Ascending aorta (tissue), 2 donors: ENCODE data around the gene SUPT3H. TPM values are rescaled to one million over a fixed set of nuclear protein-coding genes. Genes with fewer than 3 reads are reported as not detected.

ENCODE experiments used
- DNase-seq, 2 donors: peaks; one replicate each; pipeline ENCODE4 v3.0.0-alpha.2; 2019; ENCODE audit warnings: low spot score in 2 of 2
- H3K27ac ChIP-seq, 2 donors: fragments of 200-600 bp; sonication (generic); one replicate each; pipeline ENCODE4 v1.5.1; 2016 to 2017; ENCODE audit warnings: mild to moderate bottlenecking in 1 of 2
- H3K27me3 ChIP-seq: fragments of 200-600 bp; sonication (generic); one replicate; pipeline ENCODE4 v1.5.1; 2017
- H3K36me3 ChIP-seq, 2 donors: fragments of 200-600 bp; sonication (generic); one replicate each; pipeline ENCODE4 v1.5.1; 2016
- H3K4me1 ChIP-seq, 2 donors: fragments of 200-600 bp; sonication (generic); one replicate each; pipeline ENCODE4 v1.5.1; 2016 to 2017; ENCODE audit warnings: mild to moderate bottlenecking in 1 of 2
- H3K4me3 ChIP-seq, 2 donors: fragments of 200-600 bp; sonication (generic); one replicate each; pipeline ENCODE4 v1.5.1; 2016 to 2017; ENCODE audit warnings: mild to moderate bottlenecking in 1 of 2
- H3K9me3 ChIP-seq, 2 donors: fragments of 200-600 bp; sonication (generic); one replicate each; pipeline ENCODE4 v1.5.1; 2016
- intact Hi-C: fragments of 100-400 bp; cut with DNase I; formaldehyde crosslinking; loops from one replicate; pipeline ENCODE4 v1.15.1; 2023
- total RNA-seq: library from RNA; depleted of rRNA; stranded (reverse); fragments of >200 nt; gene quantifications from one replicate; pipeline ENCODE4 v1.1.0, GENCODE V29; 2016
- TF ChIP-seq, protein P1 (sequence below), 3 experiments: fragments of 200-600 bp in 2 of 3; fragments of 450-650 bp in 1 of 3; sonication (generic) in 2 of 3; IDR thresholded peaks; one replicate each; pipeline ENCODE4 v1.5.1; 2016 to 2019; ENCODE audit warnings: antibody characterized with exemption in 3 of 3, mild to moderate bottlenecking in 1 of 3, moderate library complexity in 1 of 3

The SUPT3H gene
- total RNA-seq, 1 donor from 2014 or later = not detected

DNA sequence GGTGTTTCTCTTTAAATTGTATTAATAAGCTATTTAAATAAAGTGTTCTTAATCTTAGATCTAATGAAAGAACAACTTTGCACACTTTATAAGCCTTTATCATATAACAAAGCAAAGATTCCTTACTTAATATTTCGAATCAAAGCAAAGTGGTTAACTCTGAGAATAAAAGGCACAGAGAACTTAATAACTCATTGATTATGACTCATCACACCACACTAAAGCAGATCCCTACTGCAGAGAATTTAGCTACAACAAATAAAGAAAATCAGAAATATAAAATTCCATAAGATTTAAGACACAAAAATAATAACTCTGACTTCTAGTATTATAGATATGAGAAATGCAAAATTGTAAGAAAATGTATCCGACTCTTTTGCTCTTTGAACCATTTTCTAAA lies 185.2 kb downstream of the SUPT3H start:
- Histone ChIP-seq H3K4me3 (no peak overlapping the region), H3K9me3 (no peaks in the 10 kb centered on the region), H3K4me1 (no peaks in the 10 kb centered on the region), H3K36me3 (no peaks in the 10 kb centered on the region), H3K27me3 (no peaks in the 10 kb centered on the region), H3K27ac (no peak overlapping the region)
- intact Hi-C loops = no loop called here
- TF ChIP-seq, protein P1, sequence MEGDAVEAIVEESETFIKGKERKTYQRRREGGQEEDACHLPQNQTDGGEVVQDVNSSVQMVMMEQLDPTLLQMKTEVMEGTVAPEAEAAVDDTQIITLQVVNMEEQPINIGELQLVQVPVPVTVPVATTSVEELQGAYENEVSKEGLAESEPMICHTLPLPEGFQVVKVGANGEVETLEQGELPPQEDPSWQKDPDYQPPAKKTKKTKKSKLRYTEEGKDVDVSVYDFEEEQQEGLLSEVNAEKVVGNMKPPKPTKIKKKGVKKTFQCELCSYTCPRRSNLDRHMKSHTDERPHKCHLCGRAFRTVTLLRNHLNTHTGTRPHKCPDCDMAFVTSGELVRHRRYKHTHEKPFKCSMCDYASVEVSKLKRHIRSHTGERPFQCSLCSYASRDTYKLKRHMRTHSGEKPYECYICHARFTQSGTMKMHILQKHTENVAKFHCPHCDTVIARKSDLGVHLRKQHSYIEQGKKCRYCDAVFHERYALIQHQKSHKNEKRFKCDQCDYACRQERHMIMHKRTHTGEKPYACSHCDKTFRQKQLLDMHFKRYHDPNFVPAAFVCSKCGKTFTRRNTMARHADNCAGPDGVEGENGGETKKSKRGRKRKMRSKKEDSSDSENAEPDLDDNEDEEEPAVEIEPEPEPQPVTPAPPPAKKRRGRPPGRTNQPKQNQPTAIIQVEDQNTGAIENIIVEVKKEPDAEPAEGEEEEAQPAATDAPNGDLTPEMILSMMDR (IDR thresholded peaks at IDR 0.05) = no peak
- DNase-seq = no peak

DNA sequence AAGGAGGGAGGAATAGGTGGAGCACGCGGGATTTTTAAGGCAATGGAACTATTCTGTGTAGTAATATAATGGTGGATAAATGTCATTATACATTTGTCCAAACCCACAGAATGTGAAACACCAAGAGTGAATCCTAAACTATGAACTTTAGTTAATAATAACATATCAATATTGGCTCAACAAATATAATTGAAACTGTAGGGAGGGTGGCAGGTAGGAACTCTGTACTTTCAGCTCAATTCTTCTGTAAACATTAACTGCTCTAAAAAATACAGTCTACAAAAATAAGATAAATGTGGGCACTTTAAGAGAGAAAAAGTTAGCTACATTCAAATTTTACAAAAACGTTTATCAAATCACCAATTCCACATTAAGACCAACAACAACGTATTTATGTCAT lies 186.3 kb downstream of the SUPT3H start:
- Histone ChIP-seq H3K27me3 (no peaks in the 10 kb centered on the region), H3K27ac (no peak overlapping the region), H3K4me1 (no peaks in the 10 kb centered on the region), H3K4me3 (no peak overlapping the region), H3K36me3 (no peaks in the 10 kb centered on the region), H3K9me3 (no peaks in the 10 kb centered on the region)
- DNase-seq = no peak
- intact Hi-C loops = no loop called here
- TF ChIP-seq, protein P1 (IDR thresholded peaks at IDR 0.05) = no peak

DNA sequence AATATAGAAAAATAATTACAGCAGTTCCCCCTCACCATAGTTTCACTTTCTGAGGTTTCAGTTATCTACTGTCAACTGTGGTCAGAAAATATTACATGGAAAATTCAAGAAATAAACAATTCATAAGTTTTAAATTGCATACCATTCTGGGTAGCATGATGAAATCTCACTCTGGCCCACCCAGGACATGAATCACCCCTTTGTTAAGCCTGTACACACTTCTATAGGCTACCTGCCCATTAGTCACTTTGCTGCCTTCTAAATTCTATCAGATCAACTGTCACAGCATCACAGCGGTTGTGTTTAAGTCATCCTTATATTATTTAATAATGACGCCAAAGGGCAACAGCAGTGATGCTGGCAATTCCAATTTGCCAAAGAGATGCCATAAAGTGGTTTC lies 189.9 kb downstream of the SUPT3H start:
- no peaks in the 10 kb centered on the region for H3K4me1 ChIP-seq
- no peaks in the 10 kb centered on the region for H3K9me3 ChIP-seq
- no peak for DNase-seq
- intact Hi-C loops = no loop called here
- TF ChIP-seq, protein P1 (IDR thresholded peaks at IDR 0.05) = no peak
- no peak overlapping the region for H3K27ac ChIP-seq
- H3K36me3 ChIP-seq = no peaks in the 10 kb centered on the region
- H3K27me3 ChIP-seq = no peaks in the 10 kb centered on the region
- H3K4me3 ChIP-seq = no peak overlapping the region

DNA sequence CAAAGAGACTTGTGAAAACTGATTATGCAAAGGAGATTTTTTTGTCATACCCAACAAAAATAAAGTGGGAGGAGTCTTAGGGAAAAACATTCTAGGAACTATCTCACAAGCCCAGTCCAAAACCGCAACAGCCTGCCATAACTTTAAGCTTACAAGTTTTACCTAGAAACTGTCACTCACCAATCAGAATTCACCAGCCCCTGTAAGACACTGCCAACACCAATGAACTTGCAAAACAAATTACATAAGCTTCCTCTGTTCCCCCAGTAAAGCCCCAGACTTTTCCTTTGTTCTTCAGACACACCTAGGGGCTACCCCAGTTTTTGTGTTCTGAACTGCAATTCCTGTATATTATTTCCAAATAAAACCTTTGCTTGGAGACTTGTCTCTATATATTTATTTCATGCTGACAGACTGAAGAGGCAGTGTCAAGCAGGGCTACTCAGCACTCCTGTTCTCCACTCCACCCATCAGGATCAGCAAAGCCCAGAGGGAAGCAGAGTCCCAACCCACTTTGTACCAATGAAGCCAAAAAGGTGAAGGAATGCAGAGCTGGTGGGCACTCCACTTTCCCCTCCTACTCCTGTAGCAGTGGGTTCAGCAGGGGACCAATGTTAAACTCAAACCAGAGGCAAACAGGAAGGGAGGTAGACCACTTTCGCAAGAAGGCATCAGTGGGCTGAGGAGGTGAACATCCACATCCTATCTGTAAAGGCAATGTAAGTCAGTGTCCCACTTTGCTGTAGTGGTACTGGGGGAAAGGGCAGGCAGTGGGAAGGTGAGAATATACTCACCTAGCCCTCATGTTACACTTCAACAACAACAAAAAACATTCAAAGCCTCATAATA lies 192.1 kb downstream of the SUPT3H start:
- Histone ChIP-seq H3K4me1 (no peaks in the 10 kb centered on the region), H3K9me3 (no peaks in the 10 kb centered on the region), H3K4me3 (no peak overlapping the region), H3K36me3 (no peaks in the 10 kb centered on the region), H3K27me3 (no peaks in the 10 kb centered on the region), H3K27ac (no peak overlapping the region)
- intact Hi-C loops = no loop called here
- no peak for DNase-seq
- TF ChIP-seq, protein P1 (IDR thresholded peaks at IDR 0.05) = no peak

DNA sequence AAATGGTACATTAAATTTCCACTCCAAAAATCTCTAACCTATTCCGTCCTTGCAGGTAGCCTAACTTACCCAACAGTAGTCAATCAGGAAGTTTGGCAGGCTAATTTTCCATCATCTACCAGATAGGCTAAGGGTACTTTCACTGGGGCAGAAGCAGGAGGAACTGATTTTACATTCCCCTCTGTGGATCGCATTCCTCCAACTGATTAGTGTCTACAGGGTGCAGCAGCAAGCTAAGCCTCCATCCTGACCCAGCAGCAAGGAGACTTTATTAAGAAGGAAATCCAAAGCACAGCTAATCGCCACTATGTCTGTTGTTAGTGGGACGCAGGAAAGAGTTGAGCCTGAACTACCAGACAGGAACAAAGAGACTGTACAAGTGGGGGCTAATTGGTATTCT lies 192.8 kb downstream of the SUPT3H start:
- Histone ChIP-seq H3K4me1 (no peaks in the 10 kb centered on the region), H3K27me3 (no peaks in the 10 kb centered on the region), H3K27ac (no peak overlapping the region), H3K36me3 (no peaks in the 10 kb centered on the region), H3K9me3 (no peaks in the 10 kb centered on the region), H3K4me3 (no peak overlapping the region)
- intact Hi-C loops = no loop called here
- DNase-seq = no peak
- TF ChIP-seq, protein P1 (IDR thresholded peaks at IDR 0.05) = no peak
